Measurements from ENCODE around the gene IRX2.

DNA sequence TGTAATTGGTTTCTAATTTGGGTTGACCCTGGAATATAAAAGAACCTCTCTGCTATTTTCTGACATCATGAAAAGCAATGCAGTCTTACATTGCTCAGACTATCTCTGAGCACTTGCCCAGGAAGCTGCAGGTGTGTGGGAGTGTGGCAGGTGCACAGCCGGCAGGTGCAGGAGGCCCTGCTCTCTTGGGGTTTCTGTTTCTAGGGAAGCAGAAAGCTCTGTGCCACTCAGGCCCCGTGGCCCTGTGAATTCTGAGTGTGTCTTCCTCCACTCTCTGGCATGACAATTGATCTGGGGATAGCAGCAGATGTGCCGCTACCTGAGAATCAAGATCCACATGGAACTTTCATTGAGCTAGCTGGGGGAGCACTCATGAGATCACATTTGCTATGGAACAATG, 45.7 kb upstream of the IRX2 start:
- TF ChIP-seq, protein P1, sequence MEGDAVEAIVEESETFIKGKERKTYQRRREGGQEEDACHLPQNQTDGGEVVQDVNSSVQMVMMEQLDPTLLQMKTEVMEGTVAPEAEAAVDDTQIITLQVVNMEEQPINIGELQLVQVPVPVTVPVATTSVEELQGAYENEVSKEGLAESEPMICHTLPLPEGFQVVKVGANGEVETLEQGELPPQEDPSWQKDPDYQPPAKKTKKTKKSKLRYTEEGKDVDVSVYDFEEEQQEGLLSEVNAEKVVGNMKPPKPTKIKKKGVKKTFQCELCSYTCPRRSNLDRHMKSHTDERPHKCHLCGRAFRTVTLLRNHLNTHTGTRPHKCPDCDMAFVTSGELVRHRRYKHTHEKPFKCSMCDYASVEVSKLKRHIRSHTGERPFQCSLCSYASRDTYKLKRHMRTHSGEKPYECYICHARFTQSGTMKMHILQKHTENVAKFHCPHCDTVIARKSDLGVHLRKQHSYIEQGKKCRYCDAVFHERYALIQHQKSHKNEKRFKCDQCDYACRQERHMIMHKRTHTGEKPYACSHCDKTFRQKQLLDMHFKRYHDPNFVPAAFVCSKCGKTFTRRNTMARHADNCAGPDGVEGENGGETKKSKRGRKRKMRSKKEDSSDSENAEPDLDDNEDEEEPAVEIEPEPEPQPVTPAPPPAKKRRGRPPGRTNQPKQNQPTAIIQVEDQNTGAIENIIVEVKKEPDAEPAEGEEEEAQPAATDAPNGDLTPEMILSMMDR (IDR thresholded peaks at IDR 0.05; ENCODE audit: low read length): no peak
- TF ChIP-seq EZH2phosphoT487 (IDR thresholded peaks at IDR 0.05; ENCODE audit: low read length) (no peak), EZH2 (optimal IDR thresholded peaks at IDR 0.05; ENCODE audit: low read depth, low read length) (no peak)
